HCT116 (cell line): Measurements from ENCODE around the gene MZT2B. TPM values are rescaled to one million over a fixed set of nuclear protein-coding genes. Genes with fewer than 3 reads are reported as not detected.
"Not testable (repeated sequence)": the region's sequence is repeated elsewhere in the genome, so short reads cannot be mapped to it uniquely, and the experiment has no call there.

Source experiments
- ATAC-seq: fragments of 200-7000 bp; cut with Tn5 transposase; 2 replicates; pipeline ENCODE4 v1.9.1; 2020; ENCODE audit warnings: mild to moderate bottlenecking, moderate library complexity
- BruUV-seq: library from RNA; stranded (reverse); fragments of 400-500 nt; replicated peaks from 2 replicates; lab custom pipeline; 2021; lab: Mats Ljungman, UMichigan
- CTCF ChIA-PET: fragments of 300-600 bp; sonication (Branson Sonifier 250); formaldehyde crosslinking; loops from one replicate; lab custom pipeline; 2021; ENCODE audit warnings: antibody characterized with exemption; lab: Charles Lee
- POLR2A ChIA-PET: fragments of 300-600, 350-600 bp; sonication (Branson Sonifier 250); formaldehyde crosslinking; loops from one replicate; lab custom pipeline; 2021; ENCODE audit warnings: antibody characterized with exemption; lab: Charles Lee
- RAD21 ChIA-PET, 2 experiments: fragments of 300-600 bp; sonication (Branson Sonifier 250); formaldehyde crosslinking; loops; one replicate each; lab custom pipeline; 2023; ENCODE audit warnings: low total read pairs in 2 of 2; ENCODE audit not compliant: uncharacterized antibody in 2 of 2, unreplicated experiment in 2 of 2, low non-redundant PET in 1 of 2; lab: Charles Lee
- DNase-seq: peaks from one replicate; pipeline ENCODE4 v3.0.0-alpha.2; 2010; ENCODE audit warnings: low read depth, low spot score
- H2AFZ ChIP-seq: fragments of 200-600 bp; shearing (Covaris generic), sonication (generic); 2 replicates; pipeline ENCODE4 v1.6.1; 2017; ENCODE audit warnings: low read depth, mixed run types, mixed read lengths, antibody characterized with exemption, low read length; ENCODE audit not compliant: poor library complexity, severe bottlenecking
- H3K27ac ChIP-seq: 2 replicates; pipeline ENCODE4 v1.5.1; 2012; ENCODE audit warnings: low read depth, low read length
- H3K27me3 ChIP-seq: fragments of 200-600 bp; sonication (generic); 2 replicates; pipeline ENCODE4 v1.6.1; 2016; ENCODE audit warnings: mixed run types, low read length, mixed read lengths; ENCODE audit not compliant: insufficient read depth
- H3K36me3 ChIP-seq, 2 experiments: fragments of 200-500 bp in 1 of 2; fragments of 200-600 bp in 1 of 2; sonication (Bioruptor generic) in 1 of 2; sonication (generic) in 1 of 2; 2 replicates each; pipeline versions ENCODE4 v1.5.1 to v1.6.1; 2014 to 2016; ENCODE audit warnings: low read length in 2 of 2, inconsistent platforms in 1 of 2, mixed read lengths in 1 of 2, mixed run types in 1 of 2; ENCODE audit not compliant: insufficient read depth in 2 of 2, control insufficient read depth in 1 of 2
- H3K4me1 ChIP-seq, 2 experiments: fragments of 200-600 bp in 1 of 2; sonication (generic) in 1 of 2; 2 replicates each; pipeline versions ENCODE4 v1.5.1 to v1.6.1; 2012 to 2017; ENCODE audit warnings: low read length in 2 of 2, inconsistent platforms in 1 of 2, mild to moderate bottlenecking in 1 of 2, mixed read lengths in 1 of 2, mixed run types in 1 of 2, moderate library complexity in 1 of 2; ENCODE audit not compliant: insufficient read depth in 2 of 2, control insufficient read depth in 1 of 2
- H3K4me2 ChIP-seq: fragments of 200-600 bp; sonication (generic); 2 replicates; pipeline ENCODE4 v1.6.1; 2017; ENCODE audit warnings: mixed run types, low read length, mixed read lengths
- H3K4me3 ChIP-seq, 2 experiments: fragments of 200-600 bp in 1 of 2; sonication (generic) in 1 of 2; replicated peaks in 1 of 2; 2 replicates each; pipeline ENCODE4 v1.5.1; 2011 to 2016; ENCODE audit warnings: low read length in 2 of 2, control low read depth in 1 of 2, low read depth in 1 of 2, mild to moderate bottlenecking in 1 of 2, mixed read lengths in 1 of 2, mixed run types in 1 of 2
- H3K79me2 ChIP-seq: fragments of 200-600 bp; sonication (generic); 2 replicates; pipeline ENCODE4 v1.6.1; 2017; ENCODE audit warnings: mild to moderate bottlenecking, mixed run types, low read length, moderate library complexity, mixed read lengths; ENCODE audit not compliant: insufficient read depth
- H3K9ac ChIP-seq: fragments of 200-600 bp; sonication (generic); 2 replicates; pipeline ENCODE4 v1.6.1; 2016; ENCODE audit warnings: low read length, mixed read lengths
- H3K9me2 ChIP-seq: fragments of 200-600 bp; sonication (generic), shearing (Covaris generic); 2 replicates; pipeline ENCODE4 v1.6.1; 2017; ENCODE audit warnings: mixed run types, mild to moderate bottlenecking, moderate library complexity; ENCODE audit not compliant: insufficient read depth
- H3K9me3 ChIP-seq, 2 experiments: fragments of 200-500 bp in 1 of 2; fragments of 200-600 bp in 1 of 2; sonication (Bioruptor generic) in 1 of 2; sonication (generic) in 1 of 2; 2 replicates each; pipeline ENCODE4 v1.6.1; 2014 to 2017; ENCODE audit warnings: low read length in 2 of 2, mixed read lengths in 2 of 2, inconsistent platforms in 1 of 2, low read depth in 1 of 2, mild to moderate bottlenecking in 1 of 2, mixed run types in 1 of 2, moderate library complexity in 1 of 2; ENCODE audit not compliant: control insufficient read depth in 1 of 2, insufficient read depth in 1 of 2
- H4K20me1 ChIP-seq: fragments of 200-600 bp; sonication (generic), shearing (Covaris generic); 2 replicates; pipeline ENCODE4 v1.6.1; 2017; ENCODE audit warnings: mixed run types, mild to moderate bottlenecking, moderate library complexity; ENCODE audit not compliant: insufficient read depth
- SIN3A ChIP-seq: IDR thresholded peaks from 2 replicates; pipeline ENCODE4 v1.6.1; 2012; ENCODE audit warnings: low read depth
- intact Hi-C: fragments of 100-400 bp; cut with micrococcal nuclease; formaldehyde crosslinking; loops from 2 replicates; pipeline ENCODE4 v1.10.0; 2022
- total RNA-seq: library from RNA; stranded (reverse); gene quantifications from one replicate; pipeline ENCODE4 v1.2.1, GENCODE V29; 2021; ENCODE audit not compliant: unreplicated experiment
- TF ChIP-seq, protein P1 (sequence below): IDR thresholded peaks from 2 replicates; pipeline ENCODE4 v1.6.1; 2011; ENCODE audit warnings: mild to moderate bottlenecking, low read length, moderate library complexity; ENCODE audit not compliant: insufficient replicate concordance; ENCODE audit errors: extremely low read depth
- TF ChIP-seq, protein P2 (sequence below): IDR thresholded peaks from 2 replicates; pipeline ENCODE4 v1.6.1; 2012

Gene MZT2B
- total RNA-seq, 1 experiment from 2014 or later, result 334 TPM

DNA sequence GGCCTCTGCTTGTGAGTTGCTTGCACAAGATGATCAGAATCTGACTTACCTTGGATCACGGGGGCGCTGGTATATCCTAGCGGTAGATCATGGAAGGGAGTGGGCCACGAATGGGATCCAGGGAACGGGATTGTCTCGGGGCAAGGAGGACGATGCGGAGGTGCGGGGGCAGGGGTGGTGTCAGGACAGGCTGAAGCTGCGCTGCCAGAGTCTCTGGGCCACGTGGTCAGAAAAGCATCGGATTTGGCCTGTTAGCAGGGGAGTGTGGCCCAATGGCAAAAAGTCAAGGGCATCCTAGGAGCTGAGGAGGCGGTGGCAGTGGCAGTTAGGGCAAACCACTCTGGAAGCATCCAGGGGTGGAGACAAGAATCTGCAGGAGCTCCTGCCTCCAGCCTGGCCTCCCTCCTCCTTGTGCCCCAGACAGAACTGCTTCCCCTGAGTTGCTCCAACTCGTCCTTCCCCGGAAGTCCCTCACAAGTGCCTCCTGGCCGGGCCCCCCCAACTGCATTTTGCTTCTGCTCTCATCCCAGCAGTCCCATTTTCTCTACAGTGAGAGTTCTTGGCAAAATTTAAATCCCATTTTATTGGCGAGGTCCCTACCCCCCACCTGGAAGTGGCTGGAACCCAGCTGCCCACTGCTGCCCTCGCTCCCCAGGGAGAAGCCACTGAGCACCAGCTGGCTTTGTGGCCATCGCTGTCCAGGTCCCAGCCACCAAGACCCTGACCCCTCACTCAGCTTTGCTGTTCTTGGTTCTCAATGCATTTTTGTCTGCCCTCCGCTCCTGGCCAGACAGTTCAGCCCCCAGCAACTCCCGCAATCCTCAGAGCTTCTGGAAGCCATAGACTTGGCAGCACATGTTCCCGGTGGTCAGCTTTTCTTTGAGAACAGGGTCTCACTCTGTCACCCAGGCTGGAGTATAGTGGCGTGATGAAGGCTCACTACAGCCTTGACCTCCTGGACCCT, 31.6 kb upstream of the MZT2B start:
- no peak overlapping the region for H2AFZ ChIP-seq
- H3K27me3 ChIP-seq, result no peaks in the 10 kb centered on the region
- no peak overlapping the region for H3K27ac ChIP-seq
- DNase-seq (no peak), ATAC-seq (peak; percentile 18; the same call in 1 of the 2 replicates)
- no peak overlapping the region for H3K4me2 ChIP-seq
- H3K79me2 ChIP-seq, result no peaks in the 10 kb centered on the region
- H3K9me3 ChIP-seq, result no peaks in the 10 kb centered on the region
- no peak overlapping the region for H3K4me3 ChIP-seq
- H4K20me1 ChIP-seq, result no peaks in the 10 kb centered on the region
- no peaks in the 10 kb centered on the region for H3K9me2 ChIP-seq
- BruUV-seq, result no TSS peak
- TF ChIP-seq, protein P1, sequence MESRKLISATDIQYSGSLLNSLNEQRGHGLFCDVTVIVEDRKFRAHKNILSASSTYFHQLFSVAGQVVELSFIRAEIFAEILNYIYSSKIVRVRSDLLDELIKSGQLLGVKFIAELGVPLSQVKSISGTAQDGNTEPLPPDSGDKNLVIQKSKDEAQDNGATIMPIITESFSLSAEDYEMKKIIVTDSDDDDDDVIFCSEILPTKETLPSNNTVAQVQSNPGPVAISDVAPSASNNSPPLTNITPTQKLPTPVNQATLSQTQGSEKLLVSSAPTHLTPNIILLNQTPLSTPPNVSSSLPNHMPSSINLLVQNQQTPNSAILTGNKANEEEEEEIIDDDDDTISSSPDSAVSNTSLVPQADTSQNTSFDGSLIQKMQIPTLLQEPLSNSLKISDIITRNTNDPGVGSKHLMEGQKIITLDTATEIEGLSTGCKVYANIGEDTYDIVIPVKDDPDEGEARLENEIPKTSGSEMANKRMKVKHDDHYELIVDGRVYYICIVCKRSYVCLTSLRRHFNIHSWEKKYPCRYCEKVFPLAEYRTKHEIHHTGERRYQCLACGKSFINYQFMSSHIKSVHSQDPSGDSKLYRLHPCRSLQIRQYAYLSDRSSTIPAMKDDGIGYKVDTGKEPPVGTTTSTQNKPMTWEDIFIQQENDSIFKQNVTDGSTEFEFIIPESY, result no peak
- TF ChIP-seq SIN3A, result no peak
- TF ChIP-seq, protein P2, sequence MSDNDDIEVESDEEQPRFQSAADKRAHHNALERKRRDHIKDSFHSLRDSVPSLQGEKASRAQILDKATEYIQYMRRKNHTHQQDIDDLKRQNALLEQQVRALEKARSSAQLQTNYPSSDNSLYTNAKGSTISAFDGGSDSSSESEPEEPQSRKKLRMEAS, result no peak
- H3K9ac ChIP-seq, result no peak overlapping the region
- ChIA-PET CTCF (no interaction called here), POLR2A (no interaction called here), RAD21 (no interaction called here)
- peaks cover under 1 to 1% of the 10 kb centered on the region in 2 experiments; a peak in 1 of 4 replicates for H3K4me1 ChIP-seq
- intact Hi-C loops, result no loop called here
- H3K36me3 ChIP-seq, result peaks cover 0 to 5% of the 10 kb centered on the region in 2 experiments; a peak in 1 of 4 replicates

DNA sequence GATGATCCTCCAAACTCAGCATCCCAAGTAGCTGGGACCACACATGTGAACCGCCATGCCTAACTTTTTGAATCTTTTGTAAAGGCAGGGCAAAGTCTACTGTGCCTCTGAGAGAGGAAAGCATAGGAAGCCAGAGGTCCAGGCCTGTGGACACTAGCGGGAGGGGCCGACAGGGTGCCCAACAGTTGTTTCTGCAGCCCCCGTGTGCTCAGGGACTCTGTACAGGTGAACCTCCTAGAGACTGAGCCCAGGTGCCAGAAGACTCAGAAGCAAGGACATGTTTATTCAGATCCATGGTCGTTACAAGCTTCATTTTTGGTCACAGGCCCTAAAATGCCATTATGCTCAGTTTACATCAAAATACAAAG, 30.9 kb upstream of the MZT2B start:
- ATAC-seq, H3K27ac ChIP-seq, H2AFZ ChIP-seq, intact Hi-C loops, DNase-seq, H3K9me3 ChIP-seq, CTCF ChIA-PET, H3K9me2 ChIP-seq, H4K20me1 ChIP-seq, H3K4me2 ChIP-seq, RAD21 ChIA-PET, H3K36me3 ChIP-seq, H3K79me2 ChIP-seq, BruUV-seq, H3K27me3 ChIP-seq, H3K4me1 ChIP-seq, H3K4me3 ChIP-seq, H3K9ac ChIP-seq, POLR2A ChIA-PET: not testable (repeated sequence)

DNA sequence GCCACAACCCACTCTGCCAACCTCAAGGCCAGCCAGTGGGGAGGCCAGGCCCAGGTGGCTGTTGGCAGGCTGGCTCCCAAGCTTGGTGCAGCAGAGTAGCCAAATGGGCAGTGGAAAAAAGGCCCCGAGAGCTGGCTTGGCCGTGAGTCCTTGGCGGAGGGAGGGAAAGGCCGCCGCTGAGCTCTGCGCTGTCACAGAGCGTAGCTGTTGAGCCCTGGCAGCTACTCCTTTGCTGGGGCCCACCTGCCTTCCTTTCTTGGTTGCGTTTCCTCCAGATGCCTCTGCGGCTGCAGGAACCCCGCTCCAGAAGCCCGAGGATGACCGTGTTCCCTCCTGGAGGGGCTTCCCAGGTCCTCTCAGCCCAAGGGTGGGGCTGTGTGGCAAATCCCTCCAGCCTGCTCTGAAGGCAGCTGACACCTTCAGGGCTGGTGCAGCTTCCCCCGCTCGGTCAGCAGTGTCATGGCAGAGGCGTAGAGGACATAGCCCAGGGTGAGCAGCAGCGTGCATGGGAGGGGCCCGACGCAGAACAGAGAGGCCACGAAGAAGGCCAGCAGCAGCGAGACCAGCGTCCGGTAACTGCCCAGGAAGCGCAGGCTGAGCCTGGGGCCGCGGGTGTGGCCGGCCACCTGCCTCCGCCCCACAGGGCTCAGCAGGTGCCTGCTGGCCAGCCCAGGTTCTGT, 29.8 kb upstream of the MZT2B start:
- ATAC-seq, POLR2A ChIA-PET, H3K9me3 ChIP-seq, intact Hi-C loops, BruUV-seq, H3K4me3 ChIP-seq, H3K4me2 ChIP-seq, H3K79me2 ChIP-seq, H3K27ac ChIP-seq, RAD21 ChIA-PET, H4K20me1 ChIP-seq, H2AFZ ChIP-seq, H3K9me2 ChIP-seq, H3K4me1 ChIP-seq, CTCF ChIA-PET, DNase-seq, H3K36me3 ChIP-seq, H3K27me3 ChIP-seq, H3K9ac ChIP-seq: not testable (repeated sequence)
